Esophagus (tissue), 2 donors: ENCODE results near the gene SRRM1. TPM values are rescaled to one million over a fixed set of nuclear protein-coding genes. Genes with fewer than 3 reads are reported as not detected.
"Not testable (repeated sequence)": the region's sequence is repeated elsewhere in the genome, so short reads cannot be mapped to it uniquely, and the experiment has no call there.

Experiments
- H3K27ac ChIP-seq, 2 donors: one replicate each; pipeline ENCODE4 v1.5.1; 2013; ENCODE audit warnings: low read depth in 2 of 2, mild to moderate bottlenecking in 2 of 2, inconsistent platforms in 1 of 2, low read length in 1 of 2, moderate library complexity in 1 of 2
- H3K27me3 ChIP-seq, 2 donors: one replicate each; pipeline ENCODE4 v1.6.1; 2013; ENCODE audit warnings: low read length in 2 of 2, control low read depth in 1 of 2, mild to moderate bottlenecking in 1 of 2; ENCODE audit not compliant: insufficient read depth in 2 of 2, control insufficient read depth in 1 of 2
- H3K36me3 ChIP-seq, 2 donors: one replicate each; pipeline ENCODE4 v1.6.1; 2013; ENCODE audit warnings: low read length in 1 of 2; ENCODE audit not compliant: control insufficient read depth in 2 of 2, insufficient read depth in 2 of 2
- H3K4me1 ChIP-seq, 2 donors: one replicate each; pipeline ENCODE4 v1.6.1; 2013; ENCODE audit warnings: low read length in 1 of 2; ENCODE audit not compliant: control insufficient read depth in 2 of 2, insufficient read depth in 2 of 2
- H3K4me3 ChIP-seq, 2 donors: one replicate each; pipeline ENCODE4 v1.5.1; 2013; ENCODE audit warnings: low read length in 2 of 2, mild to moderate bottlenecking in 2 of 2, low read depth in 1 of 2, moderate library complexity in 1 of 2
- H3K9me3 ChIP-seq, 2 donors: one replicate each; pipeline ENCODE4 v1.6.1; 2013; ENCODE audit warnings: mild to moderate bottlenecking in 2 of 2, low read depth in 1 of 2, low read length in 1 of 2, moderate library complexity in 1 of 2; ENCODE audit not compliant: control insufficient read depth in 2 of 2, insufficient read depth in 1 of 2
- WGBS, 2 donors: extraction: QIAGEN DNeasy Blood & Tissue Kit; methylation state at CpG; one replicate each; pipeline ENCODE4 v1.1.7; 2013; 5-methylcytosine and 5-hydroxymethylcytosine counted together
- polyA plus RNA-seq, 2 donors: library from polyadenylated mRNA; stranded (reverse); fragments of 200-250 nt; gene quantifications; one replicate each; pipeline ENCODE4 v1.2.3, GENCODE V29; 2013
- donor health status: healthy with polysubstance abuse.
- donor health status: Bipolar disorder and iron deficiency.

The SRRM1 gene
- polyA plus RNA-seq, 2 donors = 28.8 to 37.6 TPM

- H3K4me3 ChIP-seq = no peak overlapping the region
- 93 to 99% methylated on average over 2 of the region's 2 CpGs for WGBS, 2 donors
- no peak overlapping the region for H3K27ac ChIP-seq
- H3K27me3 ChIP-seq = no peaks in the 10 kb centered on the region
- H3K4me1 ChIP-seq = no peaks in the 10 kb centered on the region
- H3K9me3 ChIP-seq = no peaks in the 10 kb centered on the region
- H3K36me3 ChIP-seq = peaks cover 10 to 17% of the 10 kb centered on the region in 2 donors
Measured at GRCh38 chr1:24659166-24659904, 16.2 kb downstream of the SRRM1 start.

DNA sequence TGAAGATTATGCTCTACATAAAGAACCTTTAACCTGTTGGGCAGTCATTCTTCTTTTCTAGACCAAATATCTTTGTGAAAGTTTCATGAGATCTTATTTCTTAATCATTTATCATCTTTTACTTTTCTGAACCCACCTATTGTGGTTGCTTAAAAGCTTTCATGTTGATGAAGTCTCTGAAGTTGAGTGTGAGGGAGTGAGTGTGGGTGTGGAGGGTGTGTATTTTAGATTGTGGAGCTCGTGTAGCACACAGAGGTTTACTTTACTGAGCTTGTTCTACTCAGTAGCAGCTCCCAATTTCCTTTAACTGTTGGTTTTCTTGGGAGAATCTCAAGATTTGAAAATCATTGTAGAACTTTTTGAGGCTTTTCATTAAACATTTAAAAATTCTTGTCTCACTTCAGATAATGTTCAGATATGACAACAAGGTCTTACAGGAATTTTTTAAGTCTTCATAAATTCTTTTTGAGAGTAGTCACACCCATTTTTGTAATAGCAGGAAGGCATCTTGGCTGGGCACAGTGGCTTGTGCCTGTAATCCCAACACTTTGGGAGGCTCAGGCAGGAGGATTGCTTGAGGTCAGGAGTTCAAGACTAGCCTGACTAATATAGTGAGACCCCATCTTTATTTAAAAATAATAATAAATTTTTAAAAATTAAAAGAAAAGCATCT lies 17.0 kb downstream of the SRRM1 start:
- Histone ChIP-seq H3K9me3 (no peaks in the 10 kb centered on the region), H3K4me1 (no peaks in the 10 kb centered on the region), H3K4me3 (no peak overlapping the region), H3K27ac (no peak overlapping the region), H3K27me3 (no peaks in the 10 kb centered on the region), H3K36me3 (peaks cover 10 to 15% of the 10 kb centered on the region in 2 donors)
- 7 to 36% methylated on average over 1 of the region's 1 CpG for WGBS, 2 donors

DNA sequence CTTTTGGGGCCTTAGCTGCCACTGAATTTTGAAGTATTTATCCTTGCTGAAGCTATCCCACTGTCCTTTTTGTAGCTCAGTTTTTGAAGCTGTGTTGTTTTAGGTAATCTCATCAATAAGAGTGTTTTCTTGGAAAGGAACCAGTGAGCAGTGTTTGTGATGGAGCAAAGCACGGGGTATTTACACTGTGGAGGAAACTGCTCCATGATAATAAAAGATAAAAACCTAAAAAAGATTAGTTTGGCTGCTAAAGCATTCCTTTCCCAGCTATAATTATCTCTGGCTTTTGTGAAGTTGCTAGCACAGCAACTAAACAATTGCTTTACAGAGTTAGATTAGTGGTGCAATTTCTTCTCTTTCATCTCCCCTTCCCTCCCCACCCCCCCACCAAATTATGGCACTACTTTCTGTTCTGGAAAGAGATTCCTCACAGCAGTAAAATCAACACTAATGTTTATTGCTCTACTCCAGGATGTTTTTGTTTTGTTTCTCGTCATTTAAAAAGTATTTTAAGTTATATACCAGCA lies 21.5 kb downstream of the SRRM1 start:
- Histone ChIP-seq H3K27ac (no peak overlapping the region), H3K4me3 (no peak overlapping the region), H3K4me1 (no peaks in the 10 kb centered on the region), H3K36me3 (peaks cover 5 to 20% of the 10 kb centered on the region in 2 donors), H3K27me3 (no peaks in the 10 kb centered on the region), H3K9me3 (no peaks in the 10 kb centered on the region)
- WGBS, 2 donors = 78 to 90% methylated on average over 2 of the region's 2 CpGs

DNA sequence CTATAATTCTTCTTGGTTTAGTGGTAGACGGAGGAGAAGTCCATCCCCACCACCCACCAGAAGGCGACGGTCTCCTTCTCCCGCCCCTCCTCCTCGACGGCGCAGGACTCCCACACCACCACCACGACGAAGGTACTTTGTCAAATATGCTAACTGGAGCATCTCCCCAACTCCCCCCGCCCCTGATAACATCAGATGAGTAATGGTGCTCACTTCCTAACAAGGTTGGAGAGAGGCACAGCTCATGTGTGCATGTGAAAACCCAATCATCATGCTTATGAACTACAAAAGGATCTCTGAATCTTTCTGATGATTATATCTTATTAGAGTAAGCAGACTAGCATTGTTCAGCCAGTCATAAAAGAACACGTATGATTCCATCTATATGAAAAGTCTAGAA lies 23.7 kb downstream of the SRRM1 start:
- Histone ChIP-seq H3K27me3 (no peaks in the 10 kb centered on the region), H3K36me3 (peaks cover 8 to 25% of the 10 kb centered on the region in 2 donors), H3K27ac (no peak overlapping the region), H3K4me3 (no peak overlapping the region), H3K4me1 (no peaks in the 10 kb centered on the region), H3K9me3 (no peaks in the 10 kb centered on the region)
- 86 to 87% methylated on average over 11 of the region's 11 CpGs for WGBS, 2 donors

- H3K9me3 ChIP-seq, H3K4me3 ChIP-seq, H3K27ac ChIP-seq, H3K27me3 ChIP-seq, H3K4me1 ChIP-seq: not testable (repeated sequence)
- WGBS, 2 donors = 91 to 94% methylated on average over 4 of the region's 4 CpGs
- H3K36me3 ChIP-seq = peaks cover 10 to 15% of the 10 kb centered on the region in 2 donors
Measured at GRCh38 chr1:24671372-24671771, 28.3 kb downstream of the SRRM1 start.

GRCh38 chr1:24672686-24673085 lies 29.6 kb downstream of the SRRM1 start:
- H3K36me3 ChIP-seq = peaks cover 5 to 12% of the 10 kb centered on the region in 2 donors
- H3K4me3 ChIP-seq, H3K27ac ChIP-seq, H3K4me1 ChIP-seq, H3K9me3 ChIP-seq, H3K27me3 ChIP-seq: not testable (repeated sequence)
- 46 to 52% methylated on average over 1 of the region's 1 CpG for WGBS, 2 donors

GRCh38 chr1:24673341-24673740 lies 30.2 kb downstream of the SRRM1 start:
- 91 to 95% methylated on average over 6 of the region's 6 CpGs for WGBS, 2 donors
- Histone ChIP-seq H3K36me3 (peaks cover 5 to 12% of the 10 kb centered on the region in 2 donors), H3K4me3 (no peak overlapping the region), H3K27me3 (no peaks in the 10 kb centered on the region), H3K4me1 (no peaks in the 10 kb centered on the region), H3K27ac (no peak overlapping the region), H3K9me3 (no peaks in the 10 kb centered on the region)

DNA sequence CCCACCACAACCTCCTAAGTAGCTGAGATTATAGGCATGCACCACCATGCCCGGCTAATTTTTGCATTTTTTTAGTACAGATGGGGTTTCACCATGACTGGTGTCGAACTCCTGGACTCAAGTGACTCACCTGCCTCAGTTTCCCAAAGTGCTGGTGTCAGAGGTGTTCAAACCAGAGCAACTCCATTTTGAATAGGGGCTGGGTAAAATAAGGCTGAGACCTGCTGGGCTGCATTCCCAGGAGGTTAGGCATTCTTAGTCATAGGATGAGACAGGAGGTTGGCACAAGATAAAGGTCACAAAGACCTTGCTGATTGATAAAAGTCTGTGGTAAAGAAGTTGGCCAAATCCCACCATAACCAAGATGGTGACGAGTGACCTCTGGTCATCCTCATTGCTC lies 35.3 kb downstream of the SRRM1 start:
- H3K27ac ChIP-seq, H3K27me3 ChIP-seq, H3K9me3 ChIP-seq, H3K36me3 ChIP-seq, H3K4me3 ChIP-seq, H3K4me1 ChIP-seq: not testable (repeated sequence)
- 80 to 89% methylated on average over 3 of the region's 3 CpGs for WGBS, 2 donors

DNA sequence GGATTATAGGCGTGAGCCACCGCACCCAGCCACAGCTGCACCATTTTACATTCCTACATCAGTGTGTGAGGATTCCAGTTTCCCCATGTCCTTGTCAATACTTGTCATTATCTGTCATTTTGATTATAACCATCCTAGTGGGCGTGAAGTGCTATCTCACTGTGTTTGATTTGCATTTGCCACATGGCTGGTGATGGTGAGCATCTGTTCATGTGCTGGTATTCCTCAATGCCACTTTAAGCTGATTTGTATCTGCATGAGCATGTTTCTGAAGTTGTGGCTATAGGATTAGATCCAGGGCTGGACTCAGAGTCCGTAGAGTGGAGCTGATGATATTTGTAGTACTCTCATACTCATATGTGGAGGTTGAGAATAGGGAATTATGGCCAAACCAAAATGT lies 36.6 kb downstream of the SRRM1 start:
- Histone ChIP-seq H3K27me3 (no peaks in the 10 kb centered on the region), H3K9me3 (no peaks in the 10 kb centered on the region), H3K4me3 (no peak overlapping the region), H3K36me3 (no peaks in the 10 kb centered on the region), H3K4me1 (no peaks in the 10 kb centered on the region), H3K27ac (no peak overlapping the region)
- WGBS, 2 donors = 88% methylated on average over 4 of the region's 4 CpGs
